ENCODE results near the gene CBR4.

Gene CBR4

GRCh38 chr4:169045862-169046584 is 36.0 kb upstream of the CBR4 start:
- H3K27ac ChIP-seq (ENCODE audit: low read depth, low read length) = no peak overlapping the region
- peak overlapping the region; percentile 80 for H3K23ac ChIP-seq (ENCODE audit: low read length)
- no peak overlapping the region for H3K4me3 ChIP-seq (ENCODE audit: low read length)
- H3K4me1 ChIP-seq (ENCODE audit: control insufficient read depth, low read depth, low read length) = peaks cover 5% of the 10 kb centered on the region
- H3K36me3 ChIP-seq (ENCODE audit: control insufficient read depth, insufficient read depth, low read length) = no peaks in the 10 kb centered on the region
- no CpG with 5 or more reads among the region's 15 CpGs for WGBS (ENCODE audit: extremely low coverage, insufficient coverage, low lambda C conversion rate)
- H2BK5ac ChIP-seq (ENCODE audit: low read length) = no peak overlapping the region
- DNase-seq = peak; percentile 63
- no peak overlapping the region for H3K4me2 ChIP-seq (ENCODE audit: low read length)
- H2AK5ac ChIP-seq (ENCODE audit: low read length) = no peak overlapping the region
- H3K56ac ChIP-seq (ENCODE audit: low read length) = no peak overlapping the region
- no peak overlapping the region for H4K8ac ChIP-seq (ENCODE audit: low read depth, low read length)
- no peak overlapping the region for H2BK15ac ChIP-seq (replicated peaks; ENCODE audit: low read depth)
- H3K4ac ChIP-seq (ENCODE audit: low read depth, low read length) = no peak overlapping the region
- no peak overlapping the region for H4K5ac ChIP-seq (ENCODE audit: low read length)
- no peak overlapping the region for H3K18ac ChIP-seq (ENCODE audit: low read length)
- H3K27me3 ChIP-seq (ENCODE audit: insufficient read depth, low read length, poor library complexity) = no peaks in the 10 kb centered on the region
- H2BK120ac ChIP-seq (ENCODE audit: low read depth, low read length) = no peak overlapping the region
- H3K79me2 ChIP-seq (ENCODE audit: control insufficient read depth, insufficient read depth, low read length) = no peaks in the 10 kb centered on the region
- H3K79me1 ChIP-seq (ENCODE audit: low read length) = no peaks in the 10 kb centered on the region
- no peak overlapping the region for H3K9ac ChIP-seq (ENCODE audit: low read length)

GRCh38 chr4:169044714-169045447 is 34.8 kb upstream of the CBR4 start:
- no peak overlapping the region for H3K27ac ChIP-seq (ENCODE audit: low read depth, low read length)
- H3K79me1 ChIP-seq (ENCODE audit: low read length) = no peaks in the 10 kb centered on the region
- no peak overlapping the region for H4K5ac ChIP-seq (ENCODE audit: low read length)
- H2BK120ac ChIP-seq (ENCODE audit: low read depth, low read length) = no peak overlapping the region
- H3K4me1 ChIP-seq (ENCODE audit: control insufficient read depth, low read depth, low read length) = no peaks in the 10 kb centered on the region
- no peak overlapping the region for H2AK5ac ChIP-seq (ENCODE audit: low read length)
- H4K8ac ChIP-seq (ENCODE audit: low read depth, low read length) = no peak overlapping the region
- H3K56ac ChIP-seq (ENCODE audit: low read length) = no peak overlapping the region
- H2BK5ac ChIP-seq (ENCODE audit: low read length) = no peak overlapping the region
- no peak overlapping the region for H3K4me3 ChIP-seq (ENCODE audit: low read length)
- DNase-seq = no peak
- H3K23ac ChIP-seq (ENCODE audit: low read length) = no peak overlapping the region
- no peaks in the 10 kb centered on the region for H3K79me2 ChIP-seq (ENCODE audit: control insufficient read depth, insufficient read depth, low read length)
- WGBS (ENCODE audit: extremely low coverage, insufficient coverage, low lambda C conversion rate) = no CpG with 5 or more reads among the region's 5 CpGs
- H3K27me3 ChIP-seq (ENCODE audit: insufficient read depth, low read length, poor library complexity) = no peaks in the 10 kb centered on the region
- H3K18ac ChIP-seq (ENCODE audit: low read length) = no peak overlapping the region
- no peak overlapping the region for H2BK15ac ChIP-seq (replicated peaks; ENCODE audit: low read depth)
- no peaks in the 10 kb centered on the region for H3K36me3 ChIP-seq (ENCODE audit: control insufficient read depth, insufficient read depth, low read length)
- no peak overlapping the region for H3K4me2 ChIP-seq (ENCODE audit: low read length)
- H3K9ac ChIP-seq (ENCODE audit: low read length) = no peak overlapping the region
- H3K4ac ChIP-seq (ENCODE audit: low read depth, low read length) = no peak overlapping the region

GRCh38 chr4:169042608-169043007 is 32.6 kb upstream of the CBR4 start:
- no peak overlapping the region for H3K23ac ChIP-seq (ENCODE audit: low read length)
- no peaks in the 10 kb centered on the region for H3K27me3 ChIP-seq (ENCODE audit: insufficient read depth, low read length, poor library complexity)
- H3K79me1 ChIP-seq (ENCODE audit: low read length) = no peaks in the 10 kb centered on the region
- H4K5ac ChIP-seq (ENCODE audit: low read length) = no peak overlapping the region
- WGBS (ENCODE audit: extremely low coverage, insufficient coverage, low lambda C conversion rate) = no CpG with 5 or more reads among the region's 2 CpGs
- no peaks in the 10 kb centered on the region for H3K4me1 ChIP-seq (ENCODE audit: control insufficient read depth, low read depth, low read length)
- no peak for DNase-seq
- no peak overlapping the region for H3K9ac ChIP-seq (ENCODE audit: low read length)
- H2BK5ac ChIP-seq (ENCODE audit: low read length) = no peak overlapping the region
- no peak overlapping the region for H3K56ac ChIP-seq (ENCODE audit: low read length)
- H2AK5ac ChIP-seq (ENCODE audit: low read length) = no peak overlapping the region
- H3K4ac ChIP-seq (ENCODE audit: low read depth, low read length) = no peak overlapping the region
- no peak overlapping the region for H4K8ac ChIP-seq (ENCODE audit: low read depth, low read length)
- H3K4me3 ChIP-seq (ENCODE audit: low read length) = no peak overlapping the region
- no peak overlapping the region for H3K27ac ChIP-seq (ENCODE audit: low read depth, low read length)
- no peaks in the 10 kb centered on the region for H3K79me2 ChIP-seq (ENCODE audit: control insufficient read depth, insufficient read depth, low read length)
- no peak overlapping the region for H3K4me2 ChIP-seq (ENCODE audit: low read length)
- no peak overlapping the region for H2BK15ac ChIP-seq (replicated peaks; ENCODE audit: low read depth)
- H3K18ac ChIP-seq (ENCODE audit: low read length) = no peak overlapping the region
- H2BK120ac ChIP-seq (ENCODE audit: low read depth, low read length) = no peak overlapping the region
- H3K36me3 ChIP-seq (ENCODE audit: control insufficient read depth, insufficient read depth, low read length) = no peaks in the 10 kb centered on the region

GRCh38 chr4:169040559-169041261 is 30.7 kb upstream of the CBR4 start:
- Histone ChIP-seq H2AK5ac (ENCODE audit: low read length) (no peak overlapping the region), H4K5ac (ENCODE audit: low read length) (no peak overlapping the region), H3K4me3 (ENCODE audit: low read length) (no peak overlapping the region), H3K27me3 (ENCODE audit: insufficient read depth, low read length, poor library complexity) (no peaks in the 10 kb centered on the region), H3K27ac (ENCODE audit: low read depth, low read length) (no peak overlapping the region), H3K9ac (ENCODE audit: low read length) (no peak overlapping the region), H3K4ac (ENCODE audit: low read depth, low read length) (no peak overlapping the region), H3K4me2 (ENCODE audit: low read length) (no peak overlapping the region), H3K23ac (ENCODE audit: low read length) (no peak overlapping the region), H3K4me1 (ENCODE audit: control insufficient read depth, low read depth, low read length) (no peaks in the 10 kb centered on the region), H3K18ac (ENCODE audit: low read length) (no peak overlapping the region), H3K36me3 (ENCODE audit: control insufficient read depth, insufficient read depth, low read length) (no peaks in the 10 kb centered on the region), H2BK15ac (replicated peaks; ENCODE audit: low read depth) (no peak overlapping the region), H3K79me1 (ENCODE audit: low read length) (no peaks in the 10 kb centered on the region), H2BK120ac (ENCODE audit: low read depth, low read length) (no peak overlapping the region), H4K8ac (ENCODE audit: low read depth, low read length) (no peak overlapping the region), H3K79me2 (ENCODE audit: control insufficient read depth, insufficient read depth, low read length) (no peaks in the 10 kb centered on the region), H2BK5ac (ENCODE audit: low read length) (no peak overlapping the region), H3K56ac (ENCODE audit: low read length) (no peak overlapping the region)
- no CpG with 5 or more reads among the region's 7 CpGs for WGBS (ENCODE audit: extremely low coverage, insufficient coverage, low lambda C conversion rate)
- DNase-seq = no peak

- Histone ChIP-seq H3K36me3 (ENCODE audit: control insufficient read depth, insufficient read depth, low read length) (no peaks in the 10 kb centered on the region), H3K56ac (ENCODE audit: low read length) (no peak overlapping the region), H4K8ac (ENCODE audit: low read depth, low read length) (no peak overlapping the region), H3K4me1 (ENCODE audit: control insufficient read depth, low read depth, low read length) (no peaks in the 10 kb centered on the region), H3K27ac (ENCODE audit: low read depth, low read length) (no peak overlapping the region), H3K23ac (ENCODE audit: low read length) (no peak overlapping the region), H2BK15ac (replicated peaks; ENCODE audit: low read depth) (no peak overlapping the region), H3K4ac (ENCODE audit: low read depth, low read length) (no peak overlapping the region), H3K4me3 (ENCODE audit: low read length) (no peak overlapping the region), H2BK120ac (ENCODE audit: low read depth, low read length) (no peak overlapping the region), H2AK5ac (ENCODE audit: low read length) (no peak overlapping the region), H3K4me2 (ENCODE audit: low read length) (no peak overlapping the region), H3K9ac (ENCODE audit: low read length) (no peak overlapping the region), H3K18ac (ENCODE audit: low read length) (no peak overlapping the region), H2BK5ac (ENCODE audit: low read length) (no peak overlapping the region), H4K5ac (ENCODE audit: low read length) (no peak overlapping the region), H3K27me3 (ENCODE audit: insufficient read depth, low read length, poor library complexity) (no peaks in the 10 kb centered on the region), H3K79me1 (ENCODE audit: low read length) (no peaks in the 10 kb centered on the region), H3K79me2 (ENCODE audit: control insufficient read depth, insufficient read depth, low read length) (no peaks in the 10 kb centered on the region)
- no CpG with 5 or more reads among the region's 8 CpGs for WGBS (ENCODE audit: extremely low coverage, insufficient coverage, low lambda C conversion rate)
- no peak for DNase-seq
Measured at GRCh38 chr4:169039251-169039954, 29.3 kb upstream of the CBR4 start.
